C4-2B (cell line): ENCODE measurements around the gene ANKRD55.

Source experiments
- ZFX ChIP-seq: fragments of 450-650 bp; IDR thresholded peaks from 2 replicates; pipeline ENCODE4 v1.6.1; 2017
- TF ChIP-seq, protein P1 (sequence below): fragments of 450-650 bp; conservative IDR thresholded peaks from 2 replicates; pipeline ENCODE4 v1.5.1; 2017; ENCODE audit warnings: mild to moderate bottlenecking

- TF ChIP-seq, protein P1, sequence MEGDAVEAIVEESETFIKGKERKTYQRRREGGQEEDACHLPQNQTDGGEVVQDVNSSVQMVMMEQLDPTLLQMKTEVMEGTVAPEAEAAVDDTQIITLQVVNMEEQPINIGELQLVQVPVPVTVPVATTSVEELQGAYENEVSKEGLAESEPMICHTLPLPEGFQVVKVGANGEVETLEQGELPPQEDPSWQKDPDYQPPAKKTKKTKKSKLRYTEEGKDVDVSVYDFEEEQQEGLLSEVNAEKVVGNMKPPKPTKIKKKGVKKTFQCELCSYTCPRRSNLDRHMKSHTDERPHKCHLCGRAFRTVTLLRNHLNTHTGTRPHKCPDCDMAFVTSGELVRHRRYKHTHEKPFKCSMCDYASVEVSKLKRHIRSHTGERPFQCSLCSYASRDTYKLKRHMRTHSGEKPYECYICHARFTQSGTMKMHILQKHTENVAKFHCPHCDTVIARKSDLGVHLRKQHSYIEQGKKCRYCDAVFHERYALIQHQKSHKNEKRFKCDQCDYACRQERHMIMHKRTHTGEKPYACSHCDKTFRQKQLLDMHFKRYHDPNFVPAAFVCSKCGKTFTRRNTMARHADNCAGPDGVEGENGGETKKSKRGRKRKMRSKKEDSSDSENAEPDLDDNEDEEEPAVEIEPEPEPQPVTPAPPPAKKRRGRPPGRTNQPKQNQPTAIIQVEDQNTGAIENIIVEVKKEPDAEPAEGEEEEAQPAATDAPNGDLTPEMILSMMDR: no peak
- no peak for TF ChIP-seq ZFX
Observed at GRCh38 chr5:56176871-56177533, 56.1 kb downstream of the ANKRD55 start.
